ENCODE measurements around the gene ACOD1.

- TF ChIP-seq CTCF (IDR thresholded peaks at IDR 0.05) (no peak), EP300 (IDR thresholded peaks at IDR 0.05) (no peak), POLR2A (IDR thresholded peaks at IDR 0.05) (no peak)
Measured at GRCh38 chr13:76925115-76925514, 23.2 kb upstream of the ACOD1 start.
